CD8-positive, alpha-beta memory T cell (primary cell): ENCODE results near the gene PACS2. TPM values are rescaled to one million over a fixed set of nuclear protein-coding genes. Genes with fewer than 3 reads are reported as not detected.
A peak's percentile ranks its signal among the peaks of the same experiment; 100 is the strongest.
"Not testable (repeated sequence)": the region's sequence is repeated elsewhere in the genome, so short reads cannot be mapped to it uniquely, and the experiment has no call there.

Experiments
- CTCF ChIA-PET: fragments of 350-600 bp; sonication (Branson Sonifier 250); formaldehyde crosslinking; loops from one replicate; lab custom pipeline; 2021; ENCODE audit warnings: antibody characterized with exemption; lab: Charles Lee
- POLR2A ChIA-PET: fragments of 350-600 bp; sonication (Branson Sonifier 250); formaldehyde crosslinking; loops from one replicate; lab custom pipeline; 2021; ENCODE audit warnings: antibody characterized with exemption; lab: Charles Lee
- DNase-seq, 5 donors: peaks; one replicate each; pipeline versions ENCODE4 v3.0.0 to v3.0.0-alpha.2; 2020 to 2022; ENCODE audit warnings: mixed read lengths in 1 of 5
- H3K27ac ChIP-seq: one replicate; pipeline ENCODE4 v1.7.0; 2013; ENCODE audit warnings: low read depth, mild to moderate bottlenecking, low read length, moderate library complexity
- H3K27me3 ChIP-seq: 2 replicates; pipeline ENCODE4 v1.7.0; 2013; ENCODE audit warnings: low read length, mild to moderate bottlenecking; ENCODE audit not compliant: insufficient read depth, poor library complexity, severe bottlenecking
- H3K36me3 ChIP-seq: 2 replicates; pipeline ENCODE4 v1.7.0; 2013; ENCODE audit warnings: mild to moderate bottlenecking, low read length, moderate library complexity; ENCODE audit not compliant: insufficient read depth
- H3K4me1 ChIP-seq: 2 replicates; pipeline ENCODE4 v1.7.0; 2013; ENCODE audit warnings: mild to moderate bottlenecking, low read length, moderate library complexity; ENCODE audit not compliant: insufficient read depth
- H3K4me3 ChIP-seq: 2 replicates; pipeline ENCODE4 v1.7.0; 2013; ENCODE audit warnings: mild to moderate bottlenecking, low read length
- H3K9me3 ChIP-seq: 2 replicates; pipeline ENCODE4 v1.7.0; 2013; ENCODE audit warnings: mild to moderate bottlenecking, low read length
- H3K27ac Mint-ChIP-seq, 8 donors: one replicate each; pipeline ENCODE4 v1.8.0; 2020 to 2021; ENCODE audit warnings: mixed read lengths in 8 of 8, mild to moderate bottlenecking in 6 of 8, inconsistent platforms in 3 of 8, moderate library complexity in 3 of 8
- H3K27me3 Mint-ChIP-seq, 2 donors: one replicate each; pipeline ENCODE4 v1.8.0; 2020 to 2021; ENCODE audit warnings: mixed read lengths in 2 of 2, mild to moderate bottlenecking in 1 of 2, moderate library complexity in 1 of 2
- H3K36me3 Mint-ChIP-seq, 3 donors: one replicate each; pipeline ENCODE4 v1.8.0; 2020 to 2021; ENCODE audit warnings: mixed read lengths in 3 of 3, inconsistent platforms in 1 of 3, mild to moderate bottlenecking in 1 of 3
- H3K4me1 Mint-ChIP-seq, 3 donors: one replicate each; pipeline ENCODE4 v1.8.0; 2020 to 2021; ENCODE audit warnings: mixed read lengths in 3 of 3, inconsistent platforms in 1 of 3, mild to moderate bottlenecking in 1 of 3
- H3K4me3 Mint-ChIP-seq, 7 donors: one replicate each; pipeline ENCODE4 v1.8.0; 2020 to 2021; ENCODE audit warnings: mixed read lengths in 7 of 7, mild to moderate bottlenecking in 6 of 7, moderate library complexity in 4 of 7, inconsistent platforms in 2 of 7
- H3K9me3 Mint-ChIP-seq, 5 donors: one replicate each; pipeline ENCODE4 v1.8.0; 2020 to 2022; ENCODE audit warnings: mixed read lengths in 5 of 5, mild to moderate bottlenecking in 3 of 5, moderate library complexity in 2 of 5, inconsistent platforms in 1 of 5
- polyA plus RNA-seq: library from polyadenylated mRNA; unstranded; fragments of 300-500 nt; fragmentation: Illumina TruSeq; gene quantifications from one replicate; pipeline ENCODE4 v1.2.3, GENCODE V29; 2021
- total RNA-seq, 2 experiments: library from RNA; stranded (reverse); gene quantifications; one replicate each; pipeline ENCODE4 v1.2.3, GENCODE V29; 2021

The PACS2 gene
- total and polyA plus RNA-seq, 3 experiments from 2014 or later = 6.5 to 32.9 (median 31.0) TPM

DNA sequence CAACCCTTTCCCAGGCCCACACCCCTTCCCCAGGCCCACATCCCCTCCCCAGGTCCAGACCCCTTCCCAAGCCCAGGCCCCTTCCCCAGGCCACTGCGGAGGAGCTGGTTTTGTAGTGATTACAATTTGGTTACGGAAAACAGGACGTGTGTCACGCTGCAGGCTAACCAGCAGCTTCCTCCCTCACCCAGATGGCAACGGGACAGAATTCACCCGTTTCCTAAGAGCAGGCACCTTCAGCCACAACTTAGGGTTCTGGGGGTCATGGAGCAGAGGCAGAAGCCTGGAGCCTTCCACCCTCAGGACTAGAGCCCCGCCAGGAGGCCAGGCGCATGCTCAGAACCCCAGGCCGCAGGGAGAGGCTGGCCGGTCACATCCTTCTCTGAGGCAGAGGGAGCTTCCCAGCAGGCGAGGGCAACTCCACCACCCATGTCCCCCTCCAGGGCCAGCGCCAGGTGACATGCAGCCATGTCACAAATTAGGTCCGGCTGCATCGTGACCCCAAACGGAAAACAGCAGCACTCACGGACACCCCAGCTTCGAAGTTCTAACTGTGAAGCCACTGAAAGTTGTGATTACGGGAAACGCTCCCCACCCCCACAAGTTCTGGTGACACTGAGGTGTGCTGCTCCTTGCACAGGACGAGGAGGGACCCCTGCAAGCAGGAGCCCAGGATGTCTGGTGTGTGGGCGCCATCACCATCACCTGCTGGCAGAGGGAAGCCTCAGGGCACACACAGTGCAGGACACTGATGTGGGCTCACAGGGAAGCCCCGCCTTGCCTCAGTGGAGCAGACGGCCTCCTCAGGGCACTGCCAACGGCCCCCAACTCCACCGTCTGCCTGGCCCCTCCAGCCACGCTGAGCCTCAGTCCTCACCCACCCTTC is 21.5 kb upstream of the PACS2 start:
- Mint-ChIP-seq H3K4me1 (peaks cover 28 to 48% (median 38%) of the 10 kb centered on the region in 3 donors), H3K27me3 (no peaks in the 10 kb centered on the region), H3K36me3 (peaks cover 0 to 1% (median 0%) of the 10 kb centered on the region in 3 donors), H3K27ac (peak overlapping the region in 5 of 8 donors; percentile 55 to 94 (median 71)), H3K9me3 (no peaks in the 10 kb centered on the region), H3K4me3 (peak overlapping the region; percentile 30 to 80 (median 50))
- CTCF ChIA-PET = no interaction called here
- POLR2A ChIA-PET = interaction anchor here (1.4 kb wide), 1 partner anchor 8 kb away, joined by 4 read pairs; no protein-coding TSS in a partner anchor
- Histone ChIP-seq H3K27ac (peak overlapping the region; percentile 32), H3K27me3 (no peaks in the 10 kb centered on the region), H3K36me3 (no peaks in the 10 kb centered on the region), H3K9me3 (no peaks in the 10 kb centered on the region), H3K4me3 (no peak overlapping the region), H3K4me1 (peaks cover 27% of the 10 kb centered on the region)
- no peak for DNase-seq

DNA sequence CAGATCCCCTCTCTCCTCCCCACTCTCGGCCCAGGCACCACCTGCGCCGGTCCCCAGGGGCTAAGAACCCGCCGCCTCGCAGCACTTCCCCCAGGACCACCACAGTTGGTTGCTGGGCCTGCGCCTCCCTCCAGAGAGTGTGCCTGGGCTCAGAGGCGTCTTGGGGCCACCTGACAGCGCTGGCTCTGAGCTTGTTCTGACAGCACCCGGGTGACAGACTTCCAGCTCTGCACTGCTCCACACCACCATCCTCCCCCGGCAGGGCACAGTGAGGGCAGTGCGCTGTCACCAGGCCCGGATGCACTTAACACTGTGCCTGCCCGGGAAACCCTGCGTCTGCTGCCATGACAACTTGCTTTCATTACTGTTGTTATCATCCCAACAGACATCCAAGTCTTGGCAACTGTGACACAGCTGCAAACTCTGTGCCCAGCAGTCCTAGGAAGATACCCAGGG is 20.4 kb upstream of the PACS2 start:
- Mint-ChIP-seq H3K27me3 (no peaks in the 10 kb centered on the region), H3K9me3 (no peaks in the 10 kb centered on the region), H3K4me3 (peak overlapping the region; percentile 26 to 85 (median 63)), H3K4me1 (peaks cover 32 to 52% (median 45%) of the 10 kb centered on the region in 3 donors), H3K27ac (peak overlapping the region; percentile 74 to 100 (median 92)), H3K36me3 (peaks cover 0 to 1% (median 0%) of the 10 kb centered on the region in 3 donors)
- DNase-seq = peak in 4 of 5 donors; percentile 33 to 81 (median 61)
- Histone ChIP-seq H3K27me3 (no peaks in the 10 kb centered on the region), H3K4me3 (no peak overlapping the region), H3K9me3 (no peaks in the 10 kb centered on the region), H3K27ac (peak overlapping the region; percentile 32), H3K4me1 (peaks cover 29% of the 10 kb centered on the region), H3K36me3 (no peaks in the 10 kb centered on the region)
- ChIA-PET POLR2A (no interaction called here), CTCF (no interaction called here)

DNA sequence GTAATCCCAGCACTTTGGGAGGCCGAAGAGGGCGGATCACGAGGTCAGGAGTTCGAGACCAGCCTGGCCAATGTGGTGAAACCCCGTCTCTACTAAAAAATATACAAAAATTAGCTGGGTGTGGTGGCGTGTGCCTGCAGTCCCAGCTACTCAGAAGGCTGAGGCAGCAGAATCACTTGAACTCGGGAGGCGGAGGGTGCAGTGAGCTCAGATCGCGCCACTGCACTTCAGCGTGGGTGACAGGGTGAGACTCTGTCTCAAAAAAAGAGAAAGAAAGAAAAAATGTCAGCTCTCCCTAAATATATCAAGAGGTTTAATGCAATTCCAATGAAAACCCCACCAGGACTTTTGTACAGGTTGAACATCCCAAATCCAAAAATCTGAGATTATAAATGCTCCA is 17.2 kb upstream of the PACS2 start:
- H3K36me3 ChIP-seq, H3K27me3 Mint-ChIP-seq, H3K27me3 ChIP-seq, H3K9me3 ChIP-seq, POLR2A ChIA-PET, H3K9me3 Mint-ChIP-seq, H3K27ac ChIP-seq, DNase-seq, H3K4me3 ChIP-seq, H3K36me3 Mint-ChIP-seq: not testable (repeated sequence)
- H3K4me1 ChIP-seq = peaks cover 43% of the 10 kb centered on the region
- H3K4me1 Mint-ChIP-seq = peaks cover 34 to 49% (median 43%) of the 10 kb centered on the region in 3 donors
- peak overlapping the region in 1 of 8 donors; percentile 33 for H3K27ac Mint-ChIP-seq
- peak overlapping the region in 2 of 7 donors; percentile 12 to 65 for H3K4me3 Mint-ChIP-seq
- CTCF ChIA-PET = interaction anchor here (0.8 to 2.9 kb wide), 3 partner anchors 9 to 55 kb away, joined by 3 to 10 read pairs (median 3); no protein-coding TSS in a partner anchor

DNA sequence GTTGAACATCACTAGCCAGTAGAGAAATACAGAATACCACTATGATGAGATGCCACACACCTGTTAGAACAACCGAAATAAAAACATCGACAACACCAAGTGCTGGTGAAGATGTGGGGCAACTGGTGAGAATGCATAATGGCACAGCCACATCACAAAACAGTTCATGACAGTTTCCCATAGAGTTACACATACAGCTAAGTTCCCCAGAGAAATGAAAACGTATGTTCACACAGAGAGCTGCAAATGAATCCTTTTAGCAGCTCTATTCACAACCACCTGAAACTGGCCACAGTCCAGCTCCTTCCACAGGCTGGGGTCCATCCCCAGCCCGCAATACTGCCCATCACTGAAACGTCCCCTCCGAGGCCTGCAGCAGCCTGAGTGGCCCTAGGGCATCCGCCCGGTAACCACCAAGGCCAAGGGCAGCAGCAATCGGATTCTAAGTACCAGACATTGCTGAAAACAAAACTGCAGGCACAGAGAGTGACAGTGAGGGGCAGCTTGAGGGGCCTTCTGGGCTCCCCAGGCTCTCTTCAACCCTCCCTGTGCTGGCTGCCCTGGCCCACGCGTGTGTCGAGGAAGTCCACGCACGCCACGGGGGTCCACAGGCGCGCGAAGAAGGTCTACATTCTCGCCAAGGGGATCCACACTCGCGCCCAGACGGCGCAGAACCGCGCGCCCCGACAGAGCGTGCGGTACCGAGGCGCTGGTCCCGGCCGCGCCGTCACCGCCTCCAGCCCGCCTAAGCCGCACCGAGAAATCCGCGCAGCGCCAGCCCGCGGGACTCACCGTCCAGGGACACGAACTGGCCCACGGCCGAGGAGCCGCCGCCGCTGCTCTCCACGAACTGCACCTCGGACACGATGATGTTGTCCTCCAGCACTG is 14.7 kb upstream of the PACS2 start:
- Mint-ChIP-seq H3K9me3 (peaks cover 0 to 2% (median 0%) of the 10 kb centered on the region in 5 donors), H3K36me3 (peaks cover 0 to 1% (median 0%) of the 10 kb centered on the region in 3 donors), H3K4me3 (peak overlapping the region; percentile 85 to 92 (median 88)), H3K4me1 (peaks cover 26 to 37% (median 31%) of the 10 kb centered on the region in 3 donors), H3K27me3 (no peaks in the 10 kb centered on the region), H3K27ac (peak overlapping the region; percentile 73 to 93 (median 89))
- Histone ChIP-seq H3K36me3 (no peaks in the 10 kb centered on the region), H3K4me1 (peaks cover 19% of the 10 kb centered on the region), H3K27me3 (no peaks in the 10 kb centered on the region), H3K9me3 (no peaks in the 10 kb centered on the region), H3K27ac (peak overlapping the region; percentile 71), H3K4me3 (peak overlapping the region; percentile 80)
- CTCF ChIA-PET = interaction anchor here (1.0 to 2.4 kb wide), 4 partner anchors 12 to 181 kb away, joined by 3 to 10 read pairs (median 7); partner anchors contain the start of genes BTBD6 and PACS2
- peak in 1 of 5 donors; percentile 26 for DNase-seq
- POLR2A ChIA-PET = interaction anchor here (0.6 to 2.0 kb wide), 5 partner anchors 14 to 279 kb away, joined by 4 to 35 read pairs (median 4); partner anchors contain the start of genes BTBD6, CDCA4 and PACS2

DNA sequence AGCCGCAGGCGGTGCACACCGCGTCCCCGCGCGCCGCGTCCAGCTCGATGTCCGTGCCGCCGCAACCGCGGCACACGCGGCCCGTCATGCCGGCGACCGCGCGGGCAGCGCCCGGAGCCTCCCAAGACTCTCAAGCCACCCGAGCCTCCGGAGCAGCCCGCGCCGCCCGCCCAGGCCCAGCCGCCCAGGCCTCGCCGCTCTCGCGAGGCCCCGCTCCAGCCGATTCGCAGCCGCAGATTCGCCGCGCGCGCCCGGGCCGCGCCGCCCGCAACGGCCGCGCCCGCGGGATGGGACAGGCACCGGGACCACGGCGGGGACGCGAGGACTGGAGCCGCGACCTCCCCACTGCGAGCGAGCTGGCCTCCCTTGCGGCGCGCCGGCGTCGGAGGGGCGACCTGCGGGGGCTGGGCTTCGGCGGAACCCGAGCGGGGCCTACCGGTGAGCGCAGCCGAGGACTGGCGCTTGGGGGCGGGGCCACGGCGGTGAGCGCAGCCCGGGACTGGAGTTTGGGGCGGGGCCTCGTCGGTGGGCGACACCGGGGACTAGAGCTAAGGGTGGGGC is 13.9 kb upstream of the PACS2 start, which contains the start of gene BRF1:
TSS of gene BRF1 (minus strand) at position 460 of the 561 bp plus-strand sequence. CDS start at position 88, 372 bp downstream.
- peaks cover 0 to 2% (median 0%) of the 10 kb centered on the region in 5 donors for H3K9me3 Mint-ChIP-seq
- peak within 1 kb of the TSS; percentile 71 for H3K27ac ChIP-seq
- no peaks in the 10 kb centered on the region for H3K27me3 Mint-ChIP-seq
- H3K9me3 ChIP-seq = no peaks in the 10 kb centered on the region
- H3K36me3 Mint-ChIP-seq = peaks cover 0 to 1% (median 0%) of the 10 kb centered on the region in 3 donors
- H3K27ac Mint-ChIP-seq = peak within 1 kb of the TSS; percentile 90 to 96 (median 94)
- ChIA-PET POLR2A (interaction anchor here (0.6 to 2.0 kb wide), 10 partner anchors 8 to 367 kb away, joined by 3 to 35 read pairs (median 4); partner anchors contain the start of genes BTBD6, CDCA4, GPR132 and PACS2), CTCF (interaction anchor here (1.0 to 2.5 kb wide), 11 partner anchors 10 to 210 kb away, joined by 3 to 11 read pairs (median 4); partner anchors contain the start of genes BTBD6 and PACS2)
- H3K4me3 Mint-ChIP-seq = peak within 1 kb of the TSS; percentile 88 to 96 (median 91)
- peaks cover 31 to 42% (median 37%) of the 10 kb centered on the region in 3 donors for H3K4me1 Mint-ChIP-seq
- H3K36me3 ChIP-seq = no peaks in the 10 kb centered on the region
- H3K4me1 ChIP-seq = peaks cover 26% of the 10 kb centered on the region
- peak within 1 kb of the TSS; percentile 80 for H3K4me3 ChIP-seq
- DNase-seq = peak; percentile 95 to 99 (median 97)
- no peaks in the 10 kb centered on the region for H3K27me3 ChIP-seq

DNA sequence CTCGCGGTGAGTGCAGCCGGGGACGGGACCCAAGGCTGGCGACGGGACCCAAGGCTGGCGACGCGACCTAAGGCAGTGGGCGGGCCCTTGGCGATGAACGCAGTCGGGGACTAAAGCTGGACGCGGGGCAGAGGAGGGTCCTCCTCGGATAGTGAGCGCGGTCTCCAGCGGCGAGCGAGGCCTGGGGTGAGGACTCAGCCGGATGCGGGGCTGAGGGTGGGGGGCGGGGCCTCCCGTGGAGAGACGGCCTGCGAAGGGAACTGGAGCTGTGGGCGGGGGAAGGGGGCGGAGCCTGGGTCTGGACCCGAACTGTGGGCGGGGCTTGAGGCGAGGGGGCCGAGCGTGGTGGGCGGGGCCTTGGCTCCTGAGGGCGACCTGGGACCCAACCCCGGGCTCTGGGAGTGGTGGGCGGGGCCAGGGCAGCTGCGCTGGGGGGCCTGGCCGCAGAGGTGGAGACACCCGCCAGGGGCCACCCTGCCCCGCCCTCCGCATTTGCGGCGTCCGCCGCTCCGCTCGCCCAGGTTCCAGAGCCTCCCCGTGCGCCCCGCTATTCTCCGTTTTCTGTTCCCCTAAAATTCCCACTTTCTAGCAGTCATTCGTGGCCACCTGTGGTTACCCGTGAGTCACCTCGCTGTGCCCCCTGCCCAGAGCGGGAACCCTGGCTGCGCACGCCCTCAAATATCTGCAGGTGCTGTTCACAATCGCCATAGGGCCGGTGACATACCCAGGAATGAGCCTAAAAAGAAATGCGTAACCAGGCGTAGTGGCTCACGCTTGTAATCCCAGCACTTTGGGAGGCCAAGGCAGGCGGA is 13.2 kb upstream of the PACS2 start:
- peaks cover 31 to 42% (median 37%) of the 10 kb centered on the region in 3 donors for H3K4me1 Mint-ChIP-seq
- Histone ChIP-seq H3K27me3 (no peaks in the 10 kb centered on the region), H3K4me3 (peak overlapping the region; percentile 80), H3K9me3 (no peaks in the 10 kb centered on the region), H3K27ac (peak overlapping the region; percentile 71), H3K4me1 (peaks cover 29% of the 10 kb centered on the region), H3K36me3 (no peaks in the 10 kb centered on the region)
- peak; percentile 95 to 99 (median 97) for DNase-seq
- H3K4me3 Mint-ChIP-seq = peak overlapping the region; percentile 86 to 96 (median 91)
- ChIA-PET CTCF (interaction anchor here (1.0 to 2.5 kb wide), 11 partner anchors 10 to 211 kb away, joined by 3 to 11 read pairs (median 4); partner anchors contain the start of genes BTBD6 and PACS2), POLR2A (interaction anchor here (0.6 to 2.0 kb wide), 10 partner anchors 9 to 368 kb away, joined by 3 to 35 read pairs (median 4); partner anchors contain the start of genes BTBD6, CDCA4, GPR132 and PACS2)
- peak overlapping the region; percentile 90 to 96 (median 94) for H3K27ac Mint-ChIP-seq
- peaks cover 0 to 2% (median 0%) of the 10 kb centered on the region in 5 donors for H3K9me3 Mint-ChIP-seq
- peaks cover 0 to 1% (median 0%) of the 10 kb centered on the region in 3 donors for H3K36me3 Mint-ChIP-seq
- H3K27me3 Mint-ChIP-seq = no peaks in the 10 kb centered on the region
